Neuronal stem cell (in vitro differentiated cells): ENCODE results near the gene OR2H2.

Experiments used
- DNase-seq: peaks from one replicate; pipeline ENCODE4 v3.0.0-alpha.2; 2013; ENCODE audit warnings: low spot score
- H2AFZ ChIP-seq: one replicate; pipeline ENCODE4 v1.6.1; 2013; ENCODE audit warnings: mild to moderate bottlenecking, low read length, inconsistent platforms
- H2AK5ac ChIP-seq: 2 replicates; pipeline ENCODE4 v1.6.1; 2013; ENCODE audit warnings: low read depth, mild to moderate bottlenecking, inconsistent platforms, low read length, moderate library complexity, mixed read lengths
- H2BK120ac ChIP-seq: 2 replicates; pipeline ENCODE4 v1.6.1; 2013; ENCODE audit warnings: low read depth, mild to moderate bottlenecking, inconsistent platforms, low read length, moderate library complexity, mixed read lengths
- H2BK12ac ChIP-seq: one replicate; pipeline ENCODE4 v1.6.1; 2013; ENCODE audit warnings: low read length, inconsistent platforms
- H2BK15ac ChIP-seq: 2 replicates; pipeline ENCODE4 v1.6.1; 2013; ENCODE audit warnings: mild to moderate bottlenecking, low read length, inconsistent platforms, mixed read lengths
- H2BK5ac ChIP-seq: one replicate; pipeline ENCODE4 v1.6.1; 2013; ENCODE audit warnings: inconsistent platforms, mild to moderate bottlenecking, low read length, moderate library complexity
- H3K14ac ChIP-seq: one replicate; pipeline ENCODE4 v1.6.1; 2013; ENCODE audit warnings: low read length, inconsistent platforms
- H3K18ac ChIP-seq: 2 replicates; pipeline ENCODE4 v1.6.1; 2013; ENCODE audit warnings: low read length, inconsistent platforms
- H3K23ac ChIP-seq: 2 replicates; pipeline ENCODE4 v1.6.1; 2013; ENCODE audit warnings: low read depth, mild to moderate bottlenecking, mixed read lengths, low read length, inconsistent platforms; ENCODE audit not compliant: poor library complexity
- H3K27ac ChIP-seq: replicated peaks from 3 replicates; pipeline ENCODE4 v1.5.1; 2013; ENCODE audit warnings: low read length, inconsistent platforms
- H3K27me3 ChIP-seq, 3 experiments: 2 replicates each; pipeline ENCODE4 v1.6.1; 2013; ENCODE audit warnings: low read length in 3 of 3, mild to moderate bottlenecking in 2 of 3, inconsistent platforms in 1 of 3, low read depth in 1 of 3, mixed read lengths in 1 of 3, moderate library complexity in 1 of 3; ENCODE audit not compliant: control insufficient read depth in 3 of 3, insufficient read depth in 3 of 3
- H3K36me3 ChIP-seq, 2 donors: replicated peaks in 1 of 2; 2 replicates each; pipeline ENCODE4 v1.6.1; 2013; ENCODE audit warnings: low read length in 2 of 2; ENCODE audit not compliant: control insufficient read depth in 2 of 2, insufficient read depth in 2 of 2
- H3K4ac ChIP-seq: 2 replicates; pipeline ENCODE4 v1.6.1; 2013; ENCODE audit warnings: inconsistent platforms, mild to moderate bottlenecking, low read length, moderate library complexity
- H3K4me1 ChIP-seq, 2 donors: 1 replicate in 1 of 2; 2 replicates in 1 of 2; pipeline ENCODE4 v1.6.1; 2013; ENCODE audit warnings: low read length in 2 of 2, low read depth in 1 of 2; ENCODE audit not compliant: control insufficient read depth in 2 of 2, insufficient read depth in 1 of 2
- H3K4me2 ChIP-seq: one replicate; pipeline ENCODE4 v1.6.1; 2013; ENCODE audit warnings: mild to moderate bottlenecking, low read length, inconsistent platforms; ENCODE audit not compliant: insufficient read depth, poor library complexity, severe bottlenecking
- H3K4me3 ChIP-seq, 2 donors: 2 replicates each; pipeline ENCODE4 v1.5.1; 2013; ENCODE audit warnings: low read length in 2 of 2, mild to moderate bottlenecking in 2 of 2, inconsistent platforms in 1 of 2, moderate library complexity in 1 of 2
- H3K79me1 ChIP-seq: one replicate; pipeline ENCODE4 v1.6.1; 2013; ENCODE audit warnings: low read depth, mild to moderate bottlenecking, inconsistent platforms, low read length, moderate library complexity
- H3K9ac ChIP-seq: one replicate; pipeline ENCODE4 v1.6.1; 2013; ENCODE audit warnings: mild to moderate bottlenecking, low read depth, low read length, inconsistent platforms; ENCODE audit not compliant: poor library complexity
- H3K9me3 ChIP-seq, 2 donors: replicated peaks in 1 of 2; 2 replicates each; pipeline versions ENCODE3 to v1.6.1; 2013; ENCODE audit warnings: low read length in 2 of 2, mild to moderate bottlenecking in 2 of 2, inconsistent platforms in 1 of 2, low read depth in 1 of 2, mixed read lengths in 1 of 2, moderate library complexity in 1 of 2; ENCODE audit not compliant: control insufficient read depth in 2 of 2, insufficient read depth in 1 of 2
- H4K8ac ChIP-seq: one replicate; pipeline ENCODE4 v1.6.1; 2013; ENCODE audit warnings: low read depth, mild to moderate bottlenecking, inconsistent platforms, low read length, moderate library complexity
- H4K91ac ChIP-seq: one replicate; pipeline ENCODE4 v1.6.1; 2013; ENCODE audit warnings: low read length, low read depth, mild to moderate bottlenecking, inconsistent platforms; ENCODE audit not compliant: poor library complexity
- WGBS, 2 donors: extraction: QIAGEN DNeasy Blood & Tissue Kit; methylation state at CpG; one replicate each; pipeline ENCODE4 v1.1.7; 2013; ENCODE audit warnings: missing lambda C conversion rate in 2 of 2, mixed read lengths in 1 of 2; ENCODE audit not compliant: insufficient read length in 2 of 2, insufficient replicate concordance in 1 of 2; ENCODE audit errors: extremely low coverage in 2 of 2; 5-methylcytosine and 5-hydroxymethylcytosine counted together

OR2H2 gene

GRCh38 chr6:29553268-29554057, 31.5 kb upstream of the OR2H2 start:
- Histone ChIP-seq H3K18ac (peak overlapping the region; percentile 92), H3K4me2 (peak overlapping the region; percentile 91), H3K23ac (peak overlapping the region; percentile 96), H3K27ac (no peak overlapping the region), H2BK15ac (peak overlapping the region; percentile 87), H4K8ac (no peak overlapping the region), H3K27me3 (peaks cover 14 to 91% (median 33%) of the 10 kb centered on the region in 3 experiments), H3K9ac (peak overlapping the region; percentile 86), H3K79me1 (peaks cover 3% of the 10 kb centered on the region), H2BK5ac (peak overlapping the region; percentile 88), H3K4ac (no peak overlapping the region), H2BK120ac (peak overlapping the region; percentile 56), H3K4me1 (peaks cover 0 to 6% of the 10 kb centered on the region in 2 donors), H2BK12ac (no peak overlapping the region), H3K4me3 (peak overlapping the region in 1 of 2 donors; percentile 79), H2AFZ (peak overlapping the region; percentile 83), H3K9me3 (peaks cover 0 to 4% of the 10 kb centered on the region in 2 donors), H4K91ac (no peak overlapping the region), H3K36me3 (no peaks in the 10 kb centered on the region), H3K14ac (no peak overlapping the region), H2AK5ac (peak overlapping the region; percentile 68)
- WGBS, 2 donors = no CpG with 5 or more reads among the region's 83 CpGs
- DNase-seq = peak; percentile 58

GRCh38 chr6:29554764-29555163, 30.2 kb upstream of the OR2H2 start:
- Histone ChIP-seq H3K4me2 (no peak overlapping the region), H3K4me1 (peaks cover 0 to 10% of the 10 kb centered on the region in 2 donors), H2BK5ac (no peak overlapping the region), H3K9ac (no peak overlapping the region), H4K8ac (no peak overlapping the region), H3K9me3 (peaks cover 0 to 4% of the 10 kb centered on the region in 2 donors), H4K91ac (no peak overlapping the region), H3K36me3 (no peaks in the 10 kb centered on the region), H2AFZ (no peak overlapping the region), H3K79me1 (peaks cover 3% of the 10 kb centered on the region), H3K4ac (no peak overlapping the region), H2BK12ac (no peak overlapping the region), H3K23ac (no peak overlapping the region), H3K4me3 (no peak overlapping the region), H2AK5ac (no peak overlapping the region), H3K27me3 (peaks cover 14 to 88% (median 33%) of the 10 kb centered on the region in 3 experiments), H3K18ac (no peak overlapping the region), H3K14ac (no peak overlapping the region), H2BK15ac (no peak overlapping the region), H2BK120ac (no peak overlapping the region), H3K27ac (no peak overlapping the region)
- no peak for DNase-seq
- WGBS, 2 donors = no CpG with 5 or more reads among the region's 5 CpGs

- H3K4me2 ChIP-seq = no peak overlapping the region
- H2BK12ac ChIP-seq = no peak overlapping the region
- H3K36me3 ChIP-seq = no peaks in the 10 kb centered on the region
- H2BK15ac ChIP-seq = no peak overlapping the region
- no peak overlapping the region for H4K91ac ChIP-seq
- H3K27ac ChIP-seq = no peak overlapping the region
- no peak overlapping the region for H2AK5ac ChIP-seq
- H2BK120ac ChIP-seq = no peak overlapping the region
- H3K9me3 ChIP-seq = peaks cover 0 to 4% of the 10 kb centered on the region in 2 donors
- H2BK5ac ChIP-seq = no peak overlapping the region
- no peak overlapping the region for H3K4me3 ChIP-seq
- DNase-seq = no peak
- H3K23ac ChIP-seq = no peak overlapping the region
- peaks cover 14 to 69% (median 33%) of the 10 kb centered on the region in 3 experiments for H3K27me3 ChIP-seq
- no peak overlapping the region for H3K18ac ChIP-seq
- no peak overlapping the region for H3K4ac ChIP-seq
- no peak overlapping the region for H3K14ac ChIP-seq
- H3K4me1 ChIP-seq = peaks cover 0 to 10% of the 10 kb centered on the region in 2 donors
- H3K9ac ChIP-seq = no peak overlapping the region
- no peak overlapping the region for H4K8ac ChIP-seq
- peaks cover 3% of the 10 kb centered on the region for H3K79me1 ChIP-seq
- no peak overlapping the region for H2AFZ ChIP-seq
Measured at GRCh38 chr6:29557320-29557719, 27.6 kb upstream of the OR2H2 start.

- Histone ChIP-seq H3K4me2 (no peak overlapping the region), H2BK120ac (no peak overlapping the region), H3K27me3 (peaks cover 9 to 63% (median 22%) of the 10 kb centered on the region in 3 experiments), H3K4me3 (no peak overlapping the region), H2BK5ac (no peak overlapping the region), H3K27ac (no peak overlapping the region), H3K18ac (peak overlapping the region; percentile 35), H3K9ac (no peak overlapping the region), H3K23ac (no peak overlapping the region), H3K4ac (no peak overlapping the region), H3K14ac (no peak overlapping the region), H3K4me1 (peaks cover 0 to 8% of the 10 kb centered on the region in 2 donors), H4K91ac (no peak overlapping the region), H2AK5ac (no peak overlapping the region), H2BK12ac (no peak overlapping the region), H3K79me1 (peaks cover 3% of the 10 kb centered on the region), H3K9me3 (peaks cover 0 to 4% of the 10 kb centered on the region in 2 donors), H3K36me3 (no peaks in the 10 kb centered on the region), H2AFZ (peak overlapping the region; percentile 57), H4K8ac (no peak overlapping the region), H2BK15ac (no peak overlapping the region)
- no CpG with 5 or more reads among the region's 22 CpGs for WGBS, 2 donors
- DNase-seq = no peak
Measured at GRCh38 chr6:29558439-29559079, 26.4 kb upstream of the OR2H2 start.
